ENCODE measurements around the gene AGPAT2.
"Not testable (repeated sequence)": the region's sequence is repeated elsewhere in the genome, so short reads cannot be mapped to it uniquely, and the experiment has no call there.

Gene AGPAT2

DNA sequence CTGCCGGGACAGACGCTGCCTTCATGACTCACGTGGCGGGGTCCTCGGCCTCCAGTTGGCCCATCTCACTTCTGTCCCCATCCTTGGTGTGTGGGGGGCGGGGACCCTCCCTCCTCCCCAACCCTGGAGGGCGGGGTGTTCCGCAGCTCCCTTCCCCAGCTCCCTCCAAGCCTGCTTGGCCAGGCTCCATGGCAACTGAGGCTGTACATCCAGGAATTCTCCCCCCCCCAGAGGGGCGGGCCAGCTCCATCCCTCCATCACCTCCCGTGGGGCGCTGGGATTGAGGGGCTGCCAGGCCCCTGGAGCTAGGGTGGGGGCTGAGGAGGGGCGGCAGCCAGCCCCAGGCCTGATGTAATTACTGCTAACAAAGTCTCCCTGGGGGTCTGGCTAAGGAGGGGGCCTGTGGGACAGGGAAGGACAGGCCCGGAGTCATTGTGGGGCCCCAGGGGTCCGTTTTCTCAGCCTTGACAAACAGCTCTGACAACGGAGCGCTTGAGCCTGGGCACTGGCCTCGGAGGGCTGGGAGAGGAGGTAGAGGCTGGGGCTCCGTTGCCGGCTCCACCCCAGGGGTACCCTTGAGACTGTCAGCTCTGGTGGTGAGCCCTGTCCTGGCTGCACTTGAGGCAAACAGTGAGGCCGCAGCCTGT, 33.1 kb upstream of the AGPAT2 start:
- DNase-seq: no peak

DNA sequence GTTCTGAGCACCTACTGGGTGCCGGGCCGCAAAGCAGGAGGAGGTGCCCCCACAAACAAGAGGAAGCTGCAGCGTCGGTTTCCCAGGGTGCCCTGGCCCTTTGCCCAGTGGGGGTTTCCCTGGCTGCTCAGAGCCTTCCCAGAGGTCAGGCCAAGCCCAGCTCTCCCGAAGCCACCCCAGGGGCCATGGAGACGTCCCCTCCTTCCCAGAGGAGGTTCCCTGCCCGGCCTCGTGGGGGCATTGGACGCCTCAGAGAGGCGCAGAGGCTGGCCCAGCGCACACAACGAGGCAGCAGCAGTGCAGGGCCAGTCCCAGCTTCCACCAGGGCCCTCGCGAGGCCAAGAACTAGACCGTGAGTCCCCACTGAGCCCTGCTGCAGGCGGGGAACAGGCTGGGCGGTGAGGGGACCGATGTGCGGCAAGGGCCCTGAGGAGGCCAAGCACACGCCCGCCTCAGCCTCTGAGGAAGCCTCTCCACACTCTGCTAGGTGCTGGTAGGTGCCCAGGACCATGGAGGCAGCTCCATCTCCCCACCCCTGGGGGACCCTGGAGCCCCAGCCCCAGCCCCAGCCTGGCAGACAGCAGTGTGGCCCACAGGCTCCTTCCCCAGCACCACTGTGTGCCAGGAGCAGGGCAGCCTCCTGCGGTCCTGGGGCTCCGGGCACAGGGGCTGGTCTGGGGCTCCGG, 32.1 kb upstream of the AGPAT2 start:
- peak; percentile 32 for DNase-seq

DNA sequence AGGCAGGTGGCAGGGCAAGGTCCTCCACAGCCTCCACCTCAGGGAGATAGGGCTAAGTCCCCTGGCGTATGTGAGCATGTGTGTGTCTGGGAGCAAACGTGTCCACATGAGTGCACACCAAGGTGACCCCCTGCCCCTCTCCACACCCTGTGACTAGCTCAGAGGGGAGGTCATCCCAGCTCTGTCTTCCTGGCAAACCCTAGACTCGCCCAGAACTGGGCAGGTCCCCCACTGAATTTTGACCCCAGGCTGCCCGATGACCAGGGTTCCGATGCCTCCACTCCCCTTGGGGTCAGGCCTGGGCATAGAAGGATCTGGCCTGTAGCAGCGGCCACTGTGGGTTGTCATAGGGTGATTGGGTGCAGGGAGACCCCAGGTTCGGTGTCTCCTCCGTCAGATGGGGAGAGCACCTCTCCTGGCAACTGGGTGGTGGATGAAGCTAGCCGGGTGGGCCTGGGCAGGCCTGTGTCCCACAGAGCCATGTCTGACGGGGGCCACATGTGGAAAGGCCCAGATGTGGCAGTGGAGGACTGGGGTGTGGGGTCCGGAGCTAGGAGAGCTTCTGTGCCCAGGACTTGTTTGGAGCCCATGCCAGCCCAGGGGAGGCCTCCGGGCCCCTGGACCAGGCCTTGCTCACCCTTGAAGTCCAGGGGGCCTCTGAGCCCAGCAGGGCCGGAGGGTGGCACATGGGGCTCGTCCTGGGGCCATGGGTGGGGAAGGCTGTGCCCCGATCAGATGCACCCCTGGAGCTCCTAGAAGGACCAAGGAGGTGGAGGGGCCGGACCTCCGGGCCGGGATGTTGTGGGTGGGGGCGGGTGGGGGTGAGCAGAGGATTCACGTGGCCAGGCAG, 31.3 kb upstream of the AGPAT2 start:
- no peak for DNase-seq

DNA sequence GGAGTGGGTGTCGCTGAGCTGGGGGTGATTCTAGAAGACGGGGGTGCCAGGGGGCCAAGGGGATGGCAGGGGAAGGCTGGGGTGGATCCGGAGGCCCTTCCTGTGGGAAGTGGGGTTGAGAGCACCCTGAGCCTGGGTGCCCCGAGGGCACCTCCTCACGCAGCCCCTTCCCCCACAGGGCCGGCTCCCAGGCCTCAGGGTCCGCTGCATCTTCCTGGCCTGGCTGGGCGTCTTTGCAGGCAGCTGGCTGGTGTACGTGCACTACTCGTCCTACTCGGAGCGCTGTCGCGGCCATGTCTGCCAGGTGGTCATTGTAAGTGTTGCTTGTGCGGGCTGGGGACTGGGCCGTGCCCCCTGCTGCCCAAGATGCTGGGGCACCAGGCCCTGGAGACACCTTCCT, 30.1 kb upstream of the AGPAT2 start:
- DNase-seq: no peak

DNA sequence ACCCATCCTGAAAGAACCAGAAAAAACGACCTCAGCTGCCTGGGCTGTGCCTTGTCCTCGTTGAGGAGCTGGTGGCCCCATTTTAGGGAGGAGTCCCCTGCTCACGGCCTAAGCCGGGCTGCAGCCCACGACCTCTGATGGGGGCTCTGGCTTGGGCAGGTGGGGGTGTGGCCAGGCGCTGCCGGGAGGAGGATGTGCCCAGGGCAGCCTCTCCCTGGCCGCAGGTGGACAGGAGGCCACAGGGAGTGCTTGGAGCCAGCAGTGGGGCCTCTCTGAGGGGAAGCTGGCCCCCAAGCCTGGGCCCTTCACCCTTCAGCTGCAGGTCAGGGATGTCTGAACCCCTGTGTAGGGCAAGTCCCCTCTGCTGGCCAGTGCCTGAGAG, 27.6 kb upstream of the AGPAT2 start:
- DNase-seq: no peak

DNA sequence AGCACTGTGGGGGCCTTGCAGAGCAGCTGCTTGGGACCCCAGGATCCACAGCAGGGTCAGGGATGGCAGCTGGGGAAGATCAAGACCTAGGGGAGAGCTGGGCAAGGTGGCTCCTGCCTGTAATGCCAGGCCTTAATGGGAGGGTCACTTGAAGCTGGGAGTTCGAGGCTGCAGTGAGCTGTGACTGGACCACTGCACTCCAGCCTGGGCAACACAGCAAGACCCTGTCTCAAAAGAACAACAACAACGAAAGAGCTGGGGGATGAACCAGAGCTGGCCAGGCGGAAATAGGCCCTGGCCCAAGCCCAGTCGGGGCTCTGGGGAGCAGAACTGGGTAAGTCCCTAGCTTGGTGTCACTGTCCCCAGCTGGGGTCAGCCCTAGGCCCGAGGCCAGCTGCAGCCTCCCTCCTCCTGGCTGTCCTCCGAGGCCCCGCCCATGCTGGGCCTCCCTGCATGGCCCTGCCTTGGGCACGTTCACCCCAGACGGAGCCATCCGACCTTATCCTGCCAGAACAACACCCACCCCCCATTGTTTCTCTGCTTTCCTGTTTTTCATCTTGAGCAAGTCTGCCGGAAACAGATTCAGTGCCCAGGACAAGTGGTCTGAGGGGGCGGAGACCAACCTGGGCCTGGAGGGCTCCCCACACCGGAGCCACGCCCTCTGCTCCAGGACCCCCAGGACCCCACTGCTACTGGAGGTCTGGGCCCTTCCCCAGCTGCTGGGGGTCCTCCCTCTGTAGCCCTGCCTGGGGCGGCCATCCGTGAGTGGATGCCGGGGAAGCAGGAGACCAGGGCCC, 27.0 kb upstream of the AGPAT2 start:
- no peak for DNase-seq

DNA sequence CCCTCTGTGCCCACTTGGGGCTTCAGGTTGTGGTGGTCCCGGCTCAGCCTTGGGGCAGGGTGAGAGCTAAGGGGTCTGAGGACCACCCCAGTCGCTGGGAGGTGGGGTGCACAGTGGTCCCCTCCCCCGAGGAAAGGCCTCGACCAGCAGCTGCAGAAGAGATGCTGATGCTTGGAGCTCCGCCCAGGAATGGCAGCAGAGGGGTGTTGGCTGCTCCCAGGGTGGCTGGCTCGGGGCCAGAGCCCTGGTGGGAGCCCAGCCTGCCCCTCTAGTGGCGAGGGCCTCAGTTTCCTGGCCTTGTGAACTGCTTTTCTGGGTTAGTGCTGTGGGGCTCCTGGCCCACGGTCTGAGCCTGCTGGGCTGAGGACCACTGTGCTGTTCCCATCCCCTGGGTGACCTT, 26.3 kb upstream of the AGPAT2 start:
- DNase-seq: no peak

DNA sequence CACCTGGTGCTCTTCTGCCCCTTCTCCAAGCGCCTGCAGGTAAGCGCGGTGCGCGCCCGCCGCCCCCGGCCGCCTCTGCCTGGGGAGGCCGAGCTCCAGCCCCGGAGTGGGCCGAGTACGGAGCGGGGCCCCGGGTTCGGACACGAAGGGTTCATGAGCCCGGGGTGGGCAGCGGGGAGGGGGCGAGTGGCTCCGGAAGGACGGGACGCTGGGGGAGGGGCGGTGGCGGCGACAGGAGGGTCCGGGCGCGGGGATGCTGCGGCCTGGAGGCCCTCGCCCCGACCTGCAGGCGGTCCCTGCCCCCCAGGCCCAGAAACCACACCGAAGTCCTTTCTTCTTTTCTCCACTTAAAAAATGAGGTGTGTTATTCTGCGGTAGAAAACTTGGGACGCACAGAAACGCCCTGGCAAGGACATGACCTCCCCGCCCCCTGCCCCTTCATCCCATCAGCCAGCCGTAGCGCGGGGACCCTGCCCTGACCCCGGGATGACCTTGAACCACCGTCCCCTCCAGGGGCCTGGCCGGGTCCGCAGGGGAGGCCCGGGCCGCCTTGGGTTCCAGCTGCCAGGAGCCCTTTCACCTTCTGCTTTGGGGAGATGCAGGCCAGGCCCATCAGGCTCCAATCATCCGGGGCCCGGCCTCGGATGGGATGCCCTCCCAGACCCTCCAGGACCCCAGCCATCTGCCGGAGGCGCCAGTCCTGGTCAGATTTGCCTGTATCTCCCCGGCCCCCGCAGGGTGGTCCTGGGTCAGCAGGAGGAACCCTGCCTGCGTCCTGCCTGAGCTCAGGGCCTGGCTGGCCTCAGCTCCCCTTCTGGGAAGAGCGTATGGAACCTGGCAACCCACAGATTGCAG, 25.7 kb upstream of the AGPAT2 start:
- no peak for DNase-seq

DNA sequence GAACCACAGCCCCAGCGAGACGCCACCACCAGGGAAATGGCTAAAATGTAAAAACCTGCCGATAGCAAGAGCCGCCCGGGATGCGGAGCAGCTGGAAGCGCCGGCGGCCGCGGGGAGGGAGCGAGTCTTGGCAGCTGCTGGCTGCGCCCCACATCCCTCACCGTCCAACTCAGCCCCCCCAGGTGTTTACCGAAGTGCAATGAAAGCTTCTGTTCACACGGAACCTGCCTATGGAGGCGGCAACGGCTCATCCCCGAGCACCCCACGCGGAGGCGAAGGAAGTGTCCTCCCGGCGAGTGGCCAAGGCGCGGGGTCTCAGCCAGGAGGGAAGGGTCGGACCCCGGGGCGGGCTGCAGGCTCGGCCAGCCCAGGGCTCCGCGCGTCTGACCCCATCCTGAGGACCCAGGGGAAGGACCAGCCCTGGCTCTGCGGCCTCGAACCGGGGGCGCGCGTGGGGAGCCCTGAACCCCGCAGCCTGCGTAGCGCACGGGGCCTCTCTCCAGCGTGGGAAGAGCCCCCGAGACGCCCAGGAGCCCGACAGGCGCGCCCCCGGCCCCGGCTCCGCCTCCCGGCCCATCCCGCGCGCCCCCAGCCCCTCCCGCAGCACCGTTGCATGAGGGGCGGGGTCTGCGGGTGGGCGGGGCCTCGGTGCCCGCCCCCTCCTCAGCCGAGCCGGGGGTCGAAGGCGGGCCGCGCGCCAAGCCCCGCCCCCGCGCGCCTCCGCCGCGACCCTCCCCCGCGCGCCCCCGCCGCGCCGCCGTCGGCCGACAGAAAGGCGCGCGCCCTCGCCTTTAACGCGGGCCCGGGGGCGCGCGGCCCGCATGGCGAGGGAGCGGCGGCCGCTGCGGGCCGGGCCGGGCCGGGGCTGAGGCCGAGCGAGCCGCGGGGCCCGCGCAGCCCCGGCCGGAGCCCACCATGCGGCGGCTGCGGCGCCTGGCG, 24.8 kb upstream of the AGPAT2 start, which contains the start of gene DIPK1B:
TSS of gene DIPK1B (plus strand) at position 822 of the 939 bp plus-strand sequence. CDS start at position 916, 94 bp downstream.
- DNase-seq: no peak

DNA sequence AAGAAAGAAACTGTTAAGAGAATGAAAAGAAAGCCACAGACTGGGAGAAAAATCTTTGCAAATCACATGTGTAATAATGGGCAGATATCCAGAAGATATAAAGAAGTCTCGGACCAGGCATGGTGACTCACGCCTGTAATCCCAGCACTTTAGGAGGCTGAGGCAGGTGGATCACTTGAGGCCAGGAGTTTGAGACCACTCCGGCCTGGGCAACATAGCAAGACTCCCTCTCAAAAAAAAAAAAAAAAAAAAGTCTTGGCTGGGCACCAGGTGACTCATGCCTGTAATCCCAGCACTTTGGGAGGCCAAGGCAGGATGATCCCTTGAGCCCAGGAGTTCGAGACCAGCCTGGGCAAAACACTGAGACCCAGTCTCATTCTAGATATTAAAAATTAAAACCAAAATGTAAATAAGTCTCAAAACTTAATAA, 24.0 kb upstream of the AGPAT2 start:
- not testable (repeated sequence) for DNase-seq

DNA sequence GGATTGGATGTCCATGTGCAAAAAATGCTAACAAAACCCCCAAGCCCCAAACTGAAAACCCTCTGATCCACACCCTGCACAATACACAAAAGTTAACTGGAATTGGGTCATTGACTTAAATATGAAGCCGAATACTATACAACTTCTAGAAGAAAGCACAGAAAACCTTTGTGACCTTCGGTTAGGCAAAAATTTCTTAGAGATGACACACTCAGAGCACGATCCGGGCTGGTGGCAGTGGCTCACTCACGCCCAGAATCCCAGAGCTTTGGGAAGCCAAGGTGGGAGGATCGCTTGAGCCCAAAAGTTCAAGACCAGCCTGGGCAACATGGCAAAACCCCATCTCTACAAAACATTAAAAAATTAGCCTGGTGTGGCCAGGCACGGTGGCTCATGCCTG, 23.3 kb upstream of the AGPAT2 start:
- DNase-seq: no peak

DNA sequence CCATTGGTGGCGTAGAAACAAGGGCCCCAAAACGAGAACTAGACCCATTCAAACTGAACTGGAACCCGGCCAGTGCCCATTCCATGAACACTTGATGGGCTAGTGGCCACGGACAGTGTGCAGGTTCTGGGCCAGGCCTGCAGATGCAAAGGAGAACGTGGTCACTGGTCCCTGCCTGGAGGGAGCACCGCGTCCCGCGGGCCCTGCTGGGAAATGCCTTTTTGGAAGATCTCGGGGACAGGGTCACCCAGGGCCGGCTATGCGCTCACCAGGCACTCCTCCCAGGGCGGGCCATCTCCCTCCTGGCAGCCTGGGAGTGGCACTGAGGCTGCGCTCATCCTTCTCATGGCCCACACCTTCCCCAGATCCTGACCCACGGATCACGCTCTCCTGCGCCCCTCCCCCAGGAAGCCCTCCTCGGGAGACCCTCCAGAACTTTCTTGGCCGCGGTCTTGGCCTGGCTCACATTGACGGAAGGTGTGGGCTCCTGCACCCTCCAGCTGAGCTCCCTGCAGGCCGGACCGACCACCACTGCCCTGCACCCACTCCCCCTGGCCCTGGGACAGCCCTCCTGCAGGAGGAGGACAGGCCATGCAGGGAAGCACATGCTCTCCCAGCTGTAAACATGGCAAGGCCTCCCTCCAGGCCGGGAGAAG, 22.3 kb upstream of the AGPAT2 start:
- no peak for DNase-seq

DNA sequence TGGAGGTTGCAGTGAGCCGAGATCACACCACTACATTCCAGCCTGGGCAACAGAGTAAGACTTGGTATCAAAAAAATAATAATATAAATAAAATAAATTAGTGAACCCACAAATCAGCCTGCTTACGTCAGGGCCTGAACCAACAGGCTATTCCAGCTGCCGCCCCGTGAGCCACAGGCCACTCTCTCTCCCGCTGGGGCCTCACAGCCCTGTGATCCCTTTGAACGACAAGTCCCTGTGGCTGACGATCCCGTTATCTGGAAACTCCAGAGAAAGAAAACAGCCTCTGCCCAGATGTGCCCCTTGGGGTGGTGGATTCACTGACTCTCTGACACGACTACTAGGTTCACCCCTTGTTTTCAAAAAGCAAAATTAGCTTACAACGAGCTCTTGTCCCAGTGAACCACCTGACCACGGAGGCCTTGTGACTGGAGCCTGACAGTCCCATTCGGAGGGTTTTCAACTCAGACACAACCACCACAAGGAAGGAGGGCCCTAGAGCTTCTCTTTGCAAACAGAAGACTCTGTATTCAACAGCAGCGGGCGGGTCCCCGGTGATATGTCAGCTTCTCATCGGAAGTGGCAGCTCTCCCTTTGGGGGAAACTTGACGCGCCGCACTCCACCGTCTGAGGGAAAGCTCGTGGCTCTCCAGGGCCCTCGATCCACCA, 20.7 kb upstream of the AGPAT2 start:
- no peak for DNase-seq

DNA sequence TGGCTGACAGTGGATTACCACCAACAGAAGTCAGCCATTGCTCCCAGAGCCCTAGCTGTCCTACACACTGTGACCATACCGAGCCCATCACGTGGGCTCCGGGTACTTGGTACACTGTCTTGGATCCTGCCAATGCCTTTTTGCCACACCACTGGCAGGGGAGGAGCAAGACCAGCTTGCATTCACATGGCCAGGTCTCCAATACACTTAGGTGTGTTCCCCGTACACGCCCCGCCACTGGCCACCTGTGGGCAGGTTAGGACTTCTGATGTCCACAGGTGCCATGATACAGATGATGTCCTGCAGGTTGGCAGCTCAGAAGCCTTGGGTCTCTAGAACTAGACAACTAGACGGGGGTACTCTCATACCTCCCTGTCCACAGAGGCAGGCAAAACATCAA, 19.8 kb upstream of the AGPAT2 start:
- no peak for DNase-seq

DNA sequence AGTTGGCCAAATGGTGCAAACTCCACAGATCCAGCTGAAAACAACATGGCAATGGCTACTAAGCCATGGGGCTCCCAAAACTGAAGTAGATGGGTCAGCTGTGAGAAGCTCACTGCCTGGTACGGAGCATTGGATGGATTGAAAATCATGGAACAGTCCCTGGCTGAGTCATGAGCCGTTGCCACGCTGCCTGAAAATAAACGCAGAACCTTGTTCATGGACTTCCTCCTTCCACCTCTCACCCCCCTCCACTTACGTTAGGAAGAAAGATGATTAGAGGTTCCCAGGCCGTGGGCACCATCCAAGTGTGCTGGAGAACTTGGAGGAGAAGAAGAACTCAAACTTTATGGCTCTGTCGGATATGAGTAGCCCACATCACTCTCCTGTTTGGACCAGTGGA, 18.3 kb upstream of the AGPAT2 start:
- no peak for DNase-seq

DNA sequence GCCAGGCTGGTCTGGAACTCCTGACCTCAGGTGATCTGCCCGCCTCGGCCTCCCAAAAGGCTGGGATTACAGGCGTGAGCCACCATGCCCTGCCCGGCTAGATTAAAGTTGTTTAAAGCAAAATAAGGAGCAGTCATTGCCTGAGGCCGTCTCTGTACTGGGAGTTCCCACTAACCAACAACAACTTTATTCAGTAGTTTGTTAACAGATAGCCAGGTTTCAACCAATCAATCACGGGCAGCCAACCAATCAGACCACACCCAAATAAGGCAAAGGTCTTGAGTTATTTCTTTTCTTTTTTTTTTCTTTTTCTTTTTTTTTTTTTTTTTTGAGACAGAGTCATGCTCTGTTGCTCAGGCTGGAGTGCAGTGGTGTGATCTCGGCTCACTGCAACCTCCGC, 17.5 kb upstream of the AGPAT2 start:
- DNase-seq: not testable (repeated sequence)

DNA sequence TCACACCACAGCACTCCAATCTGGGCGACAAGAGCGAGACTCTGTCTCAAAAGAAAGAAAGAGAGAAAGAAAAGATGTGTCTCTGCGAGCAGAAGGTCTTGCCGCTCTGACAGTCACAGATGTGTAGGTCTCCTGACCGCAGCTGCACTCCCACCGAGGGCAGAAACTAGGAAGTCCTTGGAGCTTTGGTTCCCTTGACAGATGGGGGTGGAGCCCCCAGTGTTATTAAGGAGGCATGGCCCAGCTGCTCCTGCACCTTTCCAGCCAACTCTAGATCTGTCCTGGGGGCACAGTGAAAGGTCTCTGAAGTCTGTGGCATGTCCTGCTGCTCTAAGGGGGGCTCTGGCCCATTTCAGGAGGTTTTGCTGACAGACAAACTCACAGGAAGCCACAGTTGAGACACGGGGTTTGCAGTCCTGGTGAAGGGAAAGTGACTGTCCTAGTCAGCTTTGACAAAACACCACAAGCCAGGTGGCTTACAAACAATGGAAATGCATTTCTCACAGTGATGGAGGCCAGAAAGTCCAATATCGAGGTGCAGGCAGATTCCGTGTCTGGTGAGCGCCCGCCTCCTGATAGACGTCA, 16.1 kb upstream of the AGPAT2 start:
- no peak for DNase-seq

DNA sequence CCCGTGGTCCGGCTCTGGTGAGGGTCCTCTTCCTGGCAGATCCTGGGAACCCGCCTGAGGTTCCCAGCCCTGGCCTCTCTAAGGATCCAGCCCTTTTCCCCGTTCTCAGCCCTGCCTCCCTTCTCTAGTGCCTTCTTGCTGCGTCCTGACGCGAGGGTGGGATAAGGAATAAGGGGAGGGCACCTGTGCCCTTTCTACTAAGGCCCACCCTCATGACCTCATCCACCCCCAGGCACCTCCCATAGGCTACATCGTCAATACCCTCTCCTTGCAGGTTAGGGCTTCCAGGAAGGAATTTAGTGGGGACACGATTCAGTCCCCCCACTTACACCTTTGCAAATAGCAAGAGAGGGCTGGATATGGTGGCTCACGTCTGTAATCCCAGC, 14.4 kb upstream of the AGPAT2 start:
- no peak for DNase-seq

DNA sequence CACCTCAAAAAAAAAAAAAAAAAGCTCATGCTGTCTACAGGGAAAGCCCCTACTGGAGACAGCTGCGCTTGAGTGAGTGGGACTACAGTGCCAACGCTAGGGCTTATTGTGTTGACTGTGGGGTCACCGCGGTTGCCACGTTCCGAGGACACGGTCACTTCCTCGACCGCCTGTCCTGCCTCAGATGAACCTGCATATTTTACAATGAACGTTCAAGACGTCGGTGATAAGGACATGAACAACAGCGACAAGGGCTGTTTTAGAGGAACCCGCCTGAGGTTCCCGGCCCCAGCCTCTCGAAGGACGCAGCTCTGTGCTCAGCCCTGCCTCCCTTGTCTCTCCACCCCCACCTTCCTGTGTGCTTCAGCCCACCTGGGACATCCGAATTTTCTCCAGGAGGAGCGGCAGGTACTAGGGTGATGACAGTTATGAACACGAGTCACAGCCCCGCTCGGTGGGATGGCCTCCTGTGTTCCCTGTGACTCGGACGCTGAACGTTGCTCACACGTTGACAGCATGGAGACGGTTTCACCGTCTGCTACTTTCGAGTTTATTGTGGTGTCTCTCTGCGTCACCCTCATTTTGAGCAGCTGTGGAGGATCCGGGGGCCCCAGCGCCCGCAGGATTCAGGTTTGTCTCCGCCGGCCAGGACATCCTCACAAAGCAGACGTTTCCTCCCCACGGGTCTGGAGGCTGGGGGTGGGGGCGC, 13.9 kb upstream of the AGPAT2 start:
- peak; percentile 57 for DNase-seq
